K562 (cell line): Measurements from ENCODE around the gene RPRD1B. TPM values are rescaled to one million over a fixed set of nuclear protein-coding genes. Genes with fewer than 3 reads are reported as not detected.

Source experiments
- ATAC-seq: fragments of 200-7000 bp; cut with Tn5 transposase; 3 replicates; pipeline ENCODE4 v1.9.1; 2020; ENCODE audit warnings: moderate library complexity
- BruUV-seq: library from RNA; stranded (reverse); fragments of 400-500 nt; replicated peaks from 2 replicates; lab custom pipeline; 2021; lab: Mats Ljungman, UMichigan
- CTCF ChIA-PET: fragments of 300-600 bp; formaldehyde crosslinking; extraction: SDS; loops from one replicate; lab custom pipeline; 2021; ENCODE audit warnings: low intra/inter-chr PET ratio; lab: Yijun Ruan, JAX
- POLR2A ChIA-PET: fragments of 300-600, 350-650 bp; sonication (Branson Sonifier 250); formaldehyde crosslinking; extraction: SDS; loops from one replicate; lab custom pipeline; 2021; ENCODE audit warnings: antibody characterized with exemption, inconsistent platforms; lab: Yijun Ruan, JAX
- DNase-seq, 4 experiments: peaks; one replicate each; pipeline versions ENCODE4 v3.0.0 to v3.0.0-alpha.2; 2011 to 2018; ENCODE audit warnings: low spot score in 3 of 4, mixed read lengths in 3 of 4; ENCODE audit errors: extremely low read depth in 1 of 4
- FAIRE-seq: peaks from 2 replicates; lab custom pipeline; 2011; peaks lifted over from hg19 to GRCh38; lab: Jason Lieb, UNC
- H2AFZ ChIP-seq: 2 replicates; pipeline ENCODE4 v1.6.0; 2011; ENCODE audit warnings: low read depth, low read length, control low read depth, inconsistent platforms
- H3K27ac ChIP-seq: fragments of 200-600 bp; 3 replicates; pipeline ENCODE4 v1.8.0; 2011; ENCODE audit warnings: low read depth, mild to moderate bottlenecking, control low read depth, inconsistent platforms, low read length, moderate library complexity, mixed read lengths; ENCODE audit errors: extremely low read depth
- H3K27me3 ChIP-seq, 2 experiments: fragments of 300-600 bp in 1 of 2; 2 replicates in 1 of 2; 3 replicates in 1 of 2; pipeline versions ENCODE4 v1.6.0 to v1.8.0; 2011; ENCODE audit warnings: inconsistent platforms in 2 of 2, low read length in 2 of 2, mild to moderate bottlenecking in 1 of 2, mixed read lengths in 1 of 2, moderate library complexity in 1 of 2; ENCODE audit not compliant: control insufficient read depth in 2 of 2, insufficient read depth in 2 of 2
- H3K36me3 ChIP-seq: fragments of 300-600 bp; 3 replicates; pipeline ENCODE4 v1.8.0; 2011; ENCODE audit warnings: mild to moderate bottlenecking, low read length, inconsistent platforms; ENCODE audit not compliant: control insufficient read depth, insufficient read depth
- H3K4me1 ChIP-seq, 2 experiments: fragments of 200-600 bp in 1 of 2; replicated peaks in 1 of 2; 2 replicates in 1 of 2; 3 replicates in 1 of 2; pipeline versions ENCODE4 v1.5.1 to v1.8.0; 2011; ENCODE audit warnings: inconsistent platforms in 2 of 2, low read length in 2 of 2, mild to moderate bottlenecking in 1 of 2, mixed read lengths in 1 of 2, moderate library complexity in 1 of 2; ENCODE audit not compliant: control insufficient read depth in 2 of 2, insufficient read depth in 2 of 2
- H3K4me2 ChIP-seq: 2 replicates; pipeline ENCODE4 v1.6.1; 2011; ENCODE audit warnings: low read length, control low read depth, inconsistent platforms, mixed read lengths; ENCODE audit not compliant: insufficient read depth
- H3K4me3 ChIP-seq: fragments of 200-600 bp; sonication (generic), shearing (Covaris generic); 2 replicates; pipeline ENCODE4 v1.5.1; 2016; ENCODE audit warnings: control low read depth, inconsistent platforms
- H3K79me2 ChIP-seq: fragments of 200-600 bp; 3 replicates; pipeline ENCODE4 v1.8.0; 2011; ENCODE audit warnings: low read length, inconsistent platforms; ENCODE audit not compliant: control insufficient read depth, insufficient read depth
- H3K9ac ChIP-seq, 2 experiments: 2 replicates each; pipeline versions ENCODE4 v1.6.0 to v1.6.1; 2011; ENCODE audit warnings: low read depth in 2 of 2, low read length in 2 of 2, control low read depth in 1 of 2, inconsistent platforms in 1 of 2, mild to moderate bottlenecking in 1 of 2, mixed read lengths in 1 of 2; ENCODE audit not compliant: insufficient read depth in 1 of 2
- H3K9me1 ChIP-seq: one replicate; pipeline ENCODE4 v1.6.0; 2011; ENCODE audit warnings: inconsistent platforms, mild to moderate bottlenecking, low read length, moderate library complexity; ENCODE audit not compliant: control insufficient read depth, insufficient read depth
- H3K9me3 ChIP-seq: replicated peaks from 2 replicates; pipeline ENCODE4 v1.5.1; 2011; ENCODE audit warnings: low read depth, low read length, inconsistent platforms; ENCODE audit not compliant: control insufficient read depth, insufficient read depth
- H4K20me1 ChIP-seq: replicated peaks from 2 replicates; pipeline ENCODE4 v1.6.1; 2011; ENCODE audit warnings: low read length, inconsistent platforms, mixed read lengths; ENCODE audit not compliant: control insufficient read depth, insufficient read depth
- ARID2 ChIP-seq: fragments of 450-650 bp; IDR thresholded peaks from 2 replicates; pipeline ENCODE4 v1.6.1; 2017; ENCODE audit warnings: antibody characterized with exemption, mild to moderate bottlenecking
- KDM5B ChIP-seq: fragments of 200-600 bp; sonication (generic); IDR thresholded peaks from 2 replicates; pipeline ENCODE4 v1.6.1; 2012; ENCODE audit warnings: low read depth, mild to moderate bottlenecking, moderate library complexity, low read length, control low read depth, inconsistent platforms; ENCODE audit not compliant: insufficient replicate concordance
- L3MBTL2 ChIP-seq: fragments of 450-650 bp; IDR thresholded peaks from 2 replicates; pipeline ENCODE4 v1.6.1; 2016; ENCODE audit warnings: mild to moderate bottlenecking, moderate library complexity
- MED1 ChIP-seq: sonication (generic); formaldehyde crosslinking; IDR thresholded peaks from 2 replicates; pipeline ENCODE4 v1.8.1; 2023; ENCODE audit warnings: missing genetic modification reagents, borderline replicate concordance
- MIER1 ChIP-seq: fragments of 450-650 bp; IDR thresholded peaks from 2 replicates; pipeline ENCODE4 v1.6.1; 2016; ENCODE audit warnings: antibody characterized with exemption, mild to moderate bottlenecking, low read depth
- MTF1 ChIP-seq: fragments of 250-450 bp; sonication (Bioruptor Pico); IDR thresholded peaks from 2 replicates; pipeline ENCODE4 v1.9.0; 2021; ENCODE audit warnings: moderate library complexity, mild to moderate bottlenecking, inconsistent platforms, borderline replicate concordance
- NR3C1 ChIP-seq: sonication (generic); formaldehyde crosslinking; IDR thresholded peaks from 2 replicates; pipeline ENCODE4 v1.8.1; 2022; ENCODE audit warnings: missing genetic modification reagents
- TAF15 ChIP-seq: fragments of 200-400 bp; formaldehyde crosslinking; IDR thresholded peaks from 2 replicates; pipeline ENCODE4 v1.6.1; 2017; ENCODE audit warnings: mild to moderate bottlenecking, low read depth, low read length, moderate library complexity
- TBL1XR1 ChIP-seq, 2 experiments: IDR thresholded peaks; 2 replicates each; pipeline ENCODE4 v1.6.1; 2012; ENCODE audit warnings: improper control_type of control experiment in 2 of 2, low read length in 2 of 2, mild to moderate bottlenecking in 1 of 2
- ZNF76 ChIP-seq: fragments of 250-450 bp; sonication (Bioruptor Pico); IDR thresholded peaks from 2 replicates; pipeline ENCODE4 v1.4.0; 2020; ENCODE audit warnings: mild to moderate bottlenecking, moderate library complexity, borderline replicate concordance
- ZNF764 ChIP-seq: fragments of 250-450 bp; sonication (Bioruptor Pico); IDR thresholded peaks from 2 replicates; pipeline ENCODE4 v1.4.0; 2020; ENCODE audit warnings: low read depth, mild to moderate bottlenecking, moderate library complexity
- WGBS: fragments of 100-300 bp; shearing (Covaris generic); methylation state at CpG from one replicate; pipeline ENCODE4 v1.1.6; 2016; ENCODE audit warnings: low coverage, mixed read lengths; ENCODE audit not compliant: insufficient coverage; ENCODE audit errors: missing lambda C conversion rate; 5-methylcytosine and 5-hydroxymethylcytosine counted together
- in situ Hi-C: fragments of 300-500 bp; cut with MboI; formaldehyde crosslinking; loops from 4 replicates; pipeline ENCODE4 v1.15.0; 2018; ENCODE audit warnings: inconsistent platforms, mixed read lengths
- intact Hi-C: fragments of 100-400 bp; cut with micrococcal nuclease; formaldehyde crosslinking; loops from 2 replicates; pipeline ENCODE4 v1.14.2; 2022
- polyA plus RNA-seq, 8 experiments: library from polyadenylated mRNA; depleted of rRNA in 4 of 8; stranded (reverse) in 5 of 8; unstranded in 3 of 8; fragments of >200 nt; fragmentation: Nextera tagmentation in 2 of 8; fragmentation: Illumina TruSeq in 1 of 8; extraction: Ambion mirVana in 2 of 8; extraction: Trizol in 1 of 8; gene quantifications; 2 replicates each; pipeline versions ENCODE4 v1.2.1 to v1.2.3, GENCODE V29; 2011 to 2014; ENCODE audit warnings: inconsistent platforms in 1 of 8, missing spikeins in 1 of 8
- total RNA-seq, 7 experiments: library from RNA; depleted of rRNA in 6 of 7; stranded (reverse); fragments of >200 nt in 6 of 7; fragmentation: Illumina TruSeq in 2 of 7; extraction: Trizol in 2 of 7; gene quantifications; 2 replicates each; pipeline versions ENCODE4 v1.2.1 to v1.2.3, GENCODE V29; 2011 to 2021; ENCODE audit warnings: low replicate concordance in 1 of 7
- TF ChIP-seq, protein P1 (sequence below): fragments of 450-650 bp; IDR thresholded peaks from 2 replicates; pipeline ENCODE4 v1.7.0; 2016; ENCODE audit warnings: borderline replicate concordance
- TF ChIP-seq, protein P2 (sequence below): IDR thresholded peaks from 2 replicates; pipeline ENCODE4 v1.6.1; 2014; ENCODE audit warnings: antibody characterized with exemption
- TF ChIP-seq, protein P3 (sequence below): sonication (generic); formaldehyde crosslinking; IDR thresholded peaks from 2 replicates; pipeline ENCODE4 v1.8.1; 2023; ENCODE audit warnings: mild to moderate bottlenecking, missing genetic modification reagents

The RPRD1B gene
- total and polyA plus RNA-seq, 9 of the 15 experiments (the other 6 are each of a cell fraction or from before 2014, with no cell fraction given), result 5.5 to 43.0 (median 24.4) TPM

DNA sequence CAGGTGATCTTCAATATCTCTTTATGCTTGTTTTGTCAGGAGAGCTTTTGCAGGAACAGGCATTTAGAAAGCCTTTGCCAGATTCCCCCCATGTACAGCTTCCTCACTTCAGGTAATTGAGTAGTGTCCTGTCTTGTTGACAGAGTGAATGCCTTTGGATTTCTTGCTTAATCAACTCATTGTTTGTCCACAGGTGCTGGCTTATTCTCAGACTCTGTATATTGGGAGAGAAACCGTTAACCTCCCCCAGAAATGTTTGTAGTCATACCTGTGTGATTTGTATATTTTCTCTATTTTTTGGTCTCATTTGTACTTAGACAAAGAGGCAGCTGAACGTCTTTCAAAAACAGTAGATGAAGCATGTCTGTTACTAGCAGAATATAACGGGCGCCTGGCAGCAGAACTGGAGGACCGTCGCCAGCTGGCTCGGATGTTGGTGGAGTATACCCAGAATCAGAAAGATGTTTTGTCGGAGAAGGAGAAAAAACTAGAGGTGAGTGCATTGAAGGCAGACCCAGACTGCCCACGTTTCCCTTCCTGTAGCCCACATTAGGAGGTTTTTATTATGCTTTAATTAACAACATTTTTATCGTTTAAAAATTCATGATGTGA, 32.3 kb downstream of the RPRD1B start:
- no peak overlapping the region for H3K4me2 ChIP-seq
- ChIA-PET POLR2A (no interaction called here), CTCF (interaction anchor here (0.7 kb wide), 1 partner anchor 9 kb away, joined by 3 read pairs; no protein-coding TSS in a partner anchor)
- no peak for DNase-seq
- FAIRE-seq, result no peak
- no peaks in the 10 kb centered on the region for H3K79me2 ChIP-seq
- H3K27me3 ChIP-seq, result no peaks in the 10 kb centered on the region
- H3K36me3 ChIP-seq, result peaks cover 96% of the 10 kb centered on the region
- no peaks in the 10 kb centered on the region; the same call in 1 of the 2 replicates for H4K20me1 ChIP-seq
- H2AFZ ChIP-seq, result no peak overlapping the region
- intact Hi-C loops, result no loop called here
- H3K4me1 ChIP-seq, result no peaks in the 10 kb centered on the region
- H3K9me3 ChIP-seq, result no peaks in the 10 kb centered on the region
- H3K4me3 ChIP-seq, result no peak overlapping the region
- TF ChIP-seq TBL1XR1 (IDR thresholded peaks at IDR 0.05; ENCODE audit: low read length in 2 of 2) (no peak), MTF1 (CRISPR knock-in tag) (no peak), MIER1 (no peak), NR3C1 (CRISPR knock-in tag) (no peak), ZNF764 (CRISPR knock-in tag) (no peak), TAF15 (no peak), ARID2 (no peak), ZNF76 (no peak), L3MBTL2 (no peak), KDM5B (no peak), MED1 (CRISPR knock-in tag) (no peak)
- TF ChIP-seq, protein P1, sequence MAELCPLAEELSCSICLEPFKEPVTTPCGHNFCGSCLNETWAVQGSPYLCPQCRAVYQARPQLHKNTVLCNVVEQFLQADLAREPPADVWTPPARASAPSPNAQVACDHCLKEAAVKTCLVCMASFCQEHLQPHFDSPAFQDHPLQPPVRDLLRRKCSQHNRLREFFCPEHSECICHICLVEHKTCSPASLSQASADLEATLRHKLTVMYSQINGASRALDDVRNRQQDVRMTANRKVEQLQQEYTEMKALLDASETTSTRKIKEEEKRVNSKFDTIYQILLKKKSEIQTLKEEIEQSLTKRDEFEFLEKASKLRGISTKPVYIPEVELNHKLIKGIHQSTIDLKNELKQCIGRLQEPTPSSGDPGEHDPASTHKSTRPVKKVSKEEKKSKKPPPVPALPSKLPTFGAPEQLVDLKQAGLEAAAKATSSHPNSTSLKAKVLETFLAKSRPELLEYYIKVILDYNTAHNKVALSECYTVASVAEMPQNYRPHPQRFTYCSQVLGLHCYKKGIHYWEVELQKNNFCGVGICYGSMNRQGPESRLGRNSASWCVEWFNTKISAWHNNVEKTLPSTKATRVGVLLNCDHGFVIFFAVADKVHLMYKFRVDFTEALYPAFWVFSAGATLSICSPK, result no peak
- TF ChIP-seq, protein P2, sequence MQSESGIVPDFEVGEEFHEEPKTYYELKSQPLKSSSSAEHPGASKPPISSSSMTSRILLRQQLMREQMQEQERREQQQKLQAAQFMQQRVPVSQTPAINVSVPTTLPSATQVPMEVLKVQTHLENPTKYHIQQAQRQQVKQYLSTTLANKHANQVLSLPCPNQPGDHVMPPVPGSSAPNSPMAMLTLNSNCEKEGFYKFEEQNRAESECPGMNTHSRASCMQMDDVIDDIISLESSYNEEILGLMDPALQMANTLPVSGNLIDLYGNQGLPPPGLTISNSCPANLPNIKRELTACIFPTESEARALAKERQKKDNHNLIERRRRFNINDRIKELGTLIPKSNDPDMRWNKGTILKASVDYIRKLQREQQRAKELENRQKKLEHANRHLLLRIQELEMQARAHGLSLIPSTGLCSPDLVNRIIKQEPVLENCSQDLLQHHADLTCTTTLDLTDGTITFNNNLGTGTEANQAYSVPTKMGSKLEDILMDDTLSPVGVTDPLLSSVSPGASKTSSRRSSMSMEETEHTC, result no peak
- TF ChIP-seq, protein P3, sequence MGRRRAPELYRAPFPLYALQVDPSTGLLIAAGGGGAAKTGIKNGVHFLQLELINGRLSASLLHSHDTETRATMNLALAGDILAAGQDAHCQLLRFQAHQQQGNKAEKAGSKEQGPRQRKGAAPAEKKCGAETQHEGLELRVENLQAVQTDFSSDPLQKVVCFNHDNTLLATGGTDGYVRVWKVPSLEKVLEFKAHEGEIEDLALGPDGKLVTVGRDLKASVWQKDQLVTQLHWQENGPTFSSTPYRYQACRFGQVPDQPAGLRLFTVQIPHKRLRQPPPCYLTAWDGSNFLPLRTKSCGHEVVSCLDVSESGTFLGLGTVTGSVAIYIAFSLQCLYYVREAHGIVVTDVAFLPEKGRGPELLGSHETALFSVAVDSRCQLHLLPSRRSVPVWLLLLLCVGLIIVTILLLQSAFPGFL, result no peak
- BruUV-seq, result no TSS peak
- ATAC-seq, result no peak
- 96% methylated on average over 10 of the region's 10 CpGs for WGBS
- in situ Hi-C loops, result no loop called here
- no peak overlapping the region for H3K27ac ChIP-seq
- no peaks in the 10 kb centered on the region for H3K9me1 ChIP-seq
- H3K9ac ChIP-seq, result no peak overlapping the region
